Lower lobe of right lung (tissue), 2 donors: ENCODE results near the gene SLC7A6. TPM values are rescaled to one million over a fixed set of nuclear protein-coding genes. Genes with fewer than 3 reads are reported as not detected.
A peak's percentile ranks its signal among the peaks of the same experiment; 100 is the strongest.

Experiments
- ATAC-seq, 2 donors: fragments of 200-7000 bp; cut with Tn5 transposase; one replicate each; pipeline ENCODE4 v1.9.1; 2020 to 2022; ENCODE audit warnings: mild to moderate bottlenecking in 2 of 2, moderate library complexity in 2 of 2
- DNase-seq: peaks from one replicate; pipeline ENCODE4 v3.0.0-alpha.2; 2020
- H3K27ac ChIP-seq: fragments of 200-600 bp; one replicate; pipeline ENCODE4 v1.8.0; 2022
- H3K27me3 ChIP-seq: fragments of 200-600 bp; one replicate; pipeline ENCODE4 v1.8.0; 2022; ENCODE audit warnings: low read depth
- H3K36me3 ChIP-seq: fragments of 200-600 bp; one replicate; pipeline ENCODE4 v1.8.0; 2022; ENCODE audit warnings: mild to moderate bottlenecking
- H3K4me1 ChIP-seq: fragments of 200-600 bp; one replicate; pipeline ENCODE4 v1.8.0; 2022
- H3K4me3 ChIP-seq: fragments of 200-600 bp; one replicate; pipeline ENCODE4 v1.8.0; 2022; ENCODE audit warnings: mild to moderate bottlenecking
- H3K9me3 ChIP-seq: fragments of 200-600 bp; one replicate; pipeline ENCODE4 v1.8.0; 2022
- intact Hi-C: fragments of 100-400 bp; cut with DNase I; formaldehyde crosslinking; loops from one replicate; pipeline ENCODE4 v1.11.0; 2022
- total RNA-seq: library from RNA; stranded (reverse); fragmentation: NEBNext Ultra II Directional; extraction: Animal tissue kit (Norgen Biotek cat#: 25700); gene quantifications from one replicate; pipeline ENCODE4 v1.2.1, GENCODE V29; 2021
- TF ChIP-seq, protein P1 (sequence below): fragments of 200-600 bp; IDR thresholded peaks from one replicate; pipeline ENCODE4 v1.8.0; 2022; ENCODE audit warnings: antibody characterized with exemption, mild to moderate bottlenecking
- donor health status: DM: no; HTN: yes; CAD: no; lungs with severe emphysema.

The SLC7A6 gene
- total RNA-seq, 1 donor from 2014 or later, result 47.1 TPM

GRCh38 chr16:68269793-68270192 lies 5.5 kb downstream of the SLC7A6 start:
- ATAC-seq, result no peak
- intact Hi-C loops, result no loop called here
- no peak overlapping the region for H3K27ac ChIP-seq

DNA sequence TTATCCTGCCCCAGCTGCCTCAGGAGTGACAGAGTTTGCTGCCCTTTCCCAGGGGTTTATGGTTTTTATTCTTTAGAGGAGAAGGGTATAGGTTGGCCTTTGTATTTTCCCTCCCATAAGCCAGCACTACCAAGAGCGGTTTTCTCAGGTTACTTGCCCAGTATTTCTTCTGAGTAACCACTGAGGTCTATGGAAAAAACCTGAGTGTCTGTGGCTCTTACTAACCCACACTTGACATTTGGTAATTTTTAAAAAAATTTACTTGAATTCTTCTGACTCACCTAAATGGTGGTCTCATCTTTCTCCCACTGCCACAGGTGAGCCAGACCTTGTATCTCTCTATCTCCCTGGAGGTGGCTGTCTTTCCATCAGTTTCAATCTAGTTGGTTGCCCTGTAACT lies 6.0 kb downstream of the SLC7A6 start:
- Histone ChIP-seq H3K27me3 (no peaks in the 10 kb centered on the region), H3K4me1 (peaks cover 61% of the 10 kb centered on the region), H3K36me3 (peaks cover 23% of the 10 kb centered on the region), H3K27ac (no peak overlapping the region), H3K4me3 (no peak overlapping the region), H3K9me3 (no peaks in the 10 kb centered on the region)
- DNase-seq, result no peak
- no peak for ATAC-seq
- intact Hi-C loops, result no loop called here
- TF ChIP-seq, protein P1, sequence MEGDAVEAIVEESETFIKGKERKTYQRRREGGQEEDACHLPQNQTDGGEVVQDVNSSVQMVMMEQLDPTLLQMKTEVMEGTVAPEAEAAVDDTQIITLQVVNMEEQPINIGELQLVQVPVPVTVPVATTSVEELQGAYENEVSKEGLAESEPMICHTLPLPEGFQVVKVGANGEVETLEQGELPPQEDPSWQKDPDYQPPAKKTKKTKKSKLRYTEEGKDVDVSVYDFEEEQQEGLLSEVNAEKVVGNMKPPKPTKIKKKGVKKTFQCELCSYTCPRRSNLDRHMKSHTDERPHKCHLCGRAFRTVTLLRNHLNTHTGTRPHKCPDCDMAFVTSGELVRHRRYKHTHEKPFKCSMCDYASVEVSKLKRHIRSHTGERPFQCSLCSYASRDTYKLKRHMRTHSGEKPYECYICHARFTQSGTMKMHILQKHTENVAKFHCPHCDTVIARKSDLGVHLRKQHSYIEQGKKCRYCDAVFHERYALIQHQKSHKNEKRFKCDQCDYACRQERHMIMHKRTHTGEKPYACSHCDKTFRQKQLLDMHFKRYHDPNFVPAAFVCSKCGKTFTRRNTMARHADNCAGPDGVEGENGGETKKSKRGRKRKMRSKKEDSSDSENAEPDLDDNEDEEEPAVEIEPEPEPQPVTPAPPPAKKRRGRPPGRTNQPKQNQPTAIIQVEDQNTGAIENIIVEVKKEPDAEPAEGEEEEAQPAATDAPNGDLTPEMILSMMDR, result no peak

More at GRCh38 chr16:68269793-68270192, 5.5 kb downstream of the SLC7A6 start:
- H3K36me3 ChIP-seq, result peaks cover 20% of the 10 kb centered on the region
- TF ChIP-seq, protein P1, result no peak
- H3K27me3 ChIP-seq, result no peaks in the 10 kb centered on the region
- H3K9me3 ChIP-seq, result no peaks in the 10 kb centered on the region
- H3K4me1 ChIP-seq, result peaks cover 66% of the 10 kb centered on the region
- H3K4me3 ChIP-seq, result no peak overlapping the region
- DNase-seq, result no peak

GRCh38 chr16:68272507-68273209 lies 8.3 kb downstream of the SLC7A6 start:
- H3K4me3 ChIP-seq, result no peak overlapping the region
- DNase-seq (peak; percentile 53), ATAC-seq (peak in 1 of 2 donors; percentile 14)
- no peaks in the 10 kb centered on the region for H3K27me3 ChIP-seq
- H3K9me3 ChIP-seq, result no peaks in the 10 kb centered on the region
- intact Hi-C loops, result no loop called here
- peaks cover 20% of the 10 kb centered on the region for H3K36me3 ChIP-seq
- H3K4me1 ChIP-seq, result peaks cover 44% of the 10 kb centered on the region
- H3K27ac ChIP-seq, result peak overlapping the region; percentile 53
- TF ChIP-seq, protein P1, result no peak

GRCh38 chr16:68273459-68273858 lies 9.1 kb downstream of the SLC7A6 start:
- DNase-seq, result no peak
- no peak for ATAC-seq
- no peaks in the 10 kb centered on the region for H3K9me3 ChIP-seq
- TF ChIP-seq, protein P1, result no peak
- H3K27ac ChIP-seq, result peak overlapping the region; percentile 6
- no peaks in the 10 kb centered on the region for H3K27me3 ChIP-seq
- no peak overlapping the region for H3K4me3 ChIP-seq
- H3K4me1 ChIP-seq, result peaks cover 36% of the 10 kb centered on the region
- intact Hi-C loops, result no loop called here
- peaks cover 20% of the 10 kb centered on the region for H3K36me3 ChIP-seq

GRCh38 chr16:68273896-68274295 lies 9.6 kb downstream of the SLC7A6 start:
- Histone ChIP-seq H3K4me3 (no peak overlapping the region), H3K9me3 (no peaks in the 10 kb centered on the region), H3K27ac (peak overlapping the region; percentile 6), H3K36me3 (peaks cover 20% of the 10 kb centered on the region), H3K4me1 (peaks cover 34% of the 10 kb centered on the region), H3K27me3 (no peaks in the 10 kb centered on the region)
- intact Hi-C loops, result no loop called here
- DNase-seq (no peak), ATAC-seq (no peak)
- TF ChIP-seq, protein P1, result no peak
